H9 (cell line): Measurements from ENCODE around the gene DIP2C. TPM values are rescaled to one million over a fixed set of nuclear protein-coding genes. Genes with fewer than 3 reads are reported as not detected.

Experiments used
- DNase-seq: peaks from one replicate; pipeline ENCODE4 v3.0.0-alpha.2; 2017
- H2AFZ ChIP-seq: one replicate; pipeline ENCODE4 v1.6.1; 2013; ENCODE audit warnings: mild to moderate bottlenecking, low read length, control low read depth, moderate library complexity
- H2AK5ac ChIP-seq: 2 replicates; pipeline ENCODE4 v1.6.1; 2013; ENCODE audit warnings: low read length, control low read depth, mixed read lengths; ENCODE audit not compliant: insufficient read length
- H2BK120ac ChIP-seq: one replicate; pipeline ENCODE4 v1.6.1; 2013; ENCODE audit warnings: low read depth, mild to moderate bottlenecking, low read length, control low read depth, inconsistent platforms; ENCODE audit not compliant: poor library complexity, severe bottlenecking
- H2BK12ac ChIP-seq: 2 replicates; pipeline ENCODE4 v1.6.1; 2013; ENCODE audit warnings: low read length, control low read depth, mixed read lengths, low read depth; ENCODE audit not compliant: insufficient read length
- H2BK15ac ChIP-seq: 2 replicates; pipeline ENCODE4 v1.6.1; 2013; ENCODE audit warnings: low read depth, low read length, control low read depth
- H2BK20ac ChIP-seq: one replicate; pipeline ENCODE4 v1.6.1; 2013; ENCODE audit warnings: low read depth, mild to moderate bottlenecking, low read length, control low read depth, inconsistent platforms; ENCODE audit not compliant: poor library complexity, severe bottlenecking
- H2BK5ac ChIP-seq: 2 replicates; pipeline ENCODE4 v1.6.1; 2013; ENCODE audit warnings: low read length, control low read depth, mixed read lengths; ENCODE audit not compliant: insufficient read length
- H3K14ac ChIP-seq: 2 replicates; pipeline ENCODE4 v1.6.1; 2013; ENCODE audit warnings: low read length, control low read depth; ENCODE audit not compliant: insufficient read depth
- H3K18ac ChIP-seq: 2 replicates; pipeline ENCODE4 v1.6.1; 2013; ENCODE audit warnings: low read depth, mild to moderate bottlenecking, mixed read lengths, low read length, control low read depth; ENCODE audit not compliant: insufficient read length
- H3K23ac ChIP-seq: 2 replicates; pipeline ENCODE4 v1.6.1; 2013; ENCODE audit warnings: low read length, control low read depth, mixed read lengths, low read depth; ENCODE audit not compliant: insufficient read length
- H3K23me2 ChIP-seq: 2 replicates; pipeline ENCODE4 v1.6.1; 2013; ENCODE audit warnings: low read depth, mild to moderate bottlenecking, mixed read lengths, low read length, control low read depth; ENCODE audit not compliant: insufficient read length, poor library complexity, severe bottlenecking
- H3K27ac ChIP-seq: 2 replicates; pipeline ENCODE4 v1.5.1; 2013; ENCODE audit warnings: low read length, control low read depth, mixed read lengths, low read depth; ENCODE audit not compliant: insufficient read length
- H3K27me3 ChIP-seq: 2 replicates; pipeline ENCODE4 v1.6.1; 2013; ENCODE audit warnings: low read length, control low read depth, inconsistent platforms; ENCODE audit not compliant: insufficient read depth
- H3K4ac ChIP-seq: 2 replicates; pipeline ENCODE4 v1.6.1; 2013; ENCODE audit warnings: low read depth, mild to moderate bottlenecking, control low read depth, inconsistent platforms, low read length, moderate library complexity
- H3K4me1 ChIP-seq: 2 replicates; pipeline ENCODE4 v1.6.1; 2013; ENCODE audit warnings: low read length, control low read depth, inconsistent platforms; ENCODE audit not compliant: insufficient read depth
- H3K4me2 ChIP-seq: 2 replicates; pipeline ENCODE4 v1.6.1; 2013; ENCODE audit warnings: low read length, control low read depth, mixed read lengths; ENCODE audit not compliant: insufficient read length, insufficient read depth
- H3K56ac ChIP-seq: 2 replicates; pipeline ENCODE4 v1.6.1; 2013; ENCODE audit warnings: low read depth, mild to moderate bottlenecking, mixed read lengths, low read length, control low read depth; ENCODE audit not compliant: insufficient read length
- H3K79me1 ChIP-seq: 2 replicates; pipeline ENCODE4 v1.6.1; 2013; ENCODE audit warnings: low read depth, mild to moderate bottlenecking, moderate library complexity, low read length, control low read depth, inconsistent platforms; ENCODE audit not compliant: insufficient read depth, poor library complexity, severe bottlenecking
- H3K79me2 ChIP-seq: 2 replicates; pipeline ENCODE4 v1.6.1; 2013; ENCODE audit warnings: low read length, control low read depth, inconsistent platforms; ENCODE audit not compliant: insufficient read depth
- H3K9ac ChIP-seq: 2 replicates; pipeline ENCODE4 v1.6.1; 2013; ENCODE audit warnings: low read length, control low read depth, mixed read lengths; ENCODE audit not compliant: insufficient read length; ENCODE audit errors: extremely low read depth
- H3K9me3 ChIP-seq: one replicate; pipeline ENCODE4 v1.6.1; 2013; ENCODE audit warnings: low read depth, low read length, inconsistent platforms; ENCODE audit not compliant: control insufficient read depth
- H3T11ph ChIP-seq: one replicate; pipeline ENCODE4 v1.6.1; 2013; ENCODE audit warnings: mild to moderate bottlenecking, low read length, control low read depth, inconsistent platforms
- H4K20me1 ChIP-seq: one replicate; pipeline ENCODE4 v1.6.1; 2013; ENCODE audit not compliant: control insufficient read depth, insufficient read length, insufficient read depth
- H4K5ac ChIP-seq: 2 replicates; pipeline ENCODE4 v1.6.1; 2013; ENCODE audit warnings: low read depth, mild to moderate bottlenecking, mixed read lengths, low read length, control low read depth; ENCODE audit not compliant: insufficient read length
- H4K8ac ChIP-seq: replicated peaks from 2 replicates; pipeline ENCODE4 v1.6.1; 2013; ENCODE audit warnings: low read length, control low read depth, mixed read lengths, low read depth; ENCODE audit not compliant: insufficient read length
- H4K91ac ChIP-seq: 2 replicates; pipeline ENCODE4 v1.6.1; 2013; ENCODE audit warnings: low read depth, mild to moderate bottlenecking, moderate library complexity, mixed read lengths, low read length, control low read depth; ENCODE audit not compliant: insufficient read length
- H3K27ac Mint-ChIP-seq, 3 experiments: 2 replicates in 2 of 3; 3 replicates in 1 of 3; pipeline ENCODE4 v1.8.0; 2020 to 2021; ENCODE audit warnings: mixed read lengths in 3 of 3, mild to moderate bottlenecking in 1 of 3, moderate library complexity in 1 of 3
- H3K27me3 Mint-ChIP-seq: 2 replicates; pipeline ENCODE4 v1.8.0; 2021; ENCODE audit warnings: low read depth, mild to moderate bottlenecking, moderate library complexity, mixed read lengths
- H3K36me3 Mint-ChIP-seq, 3 experiments: 2 replicates in 2 of 3; 3 replicates in 1 of 3; pipeline ENCODE4 v1.8.0; 2020 to 2021; ENCODE audit warnings: low read depth in 3 of 3, mixed read lengths in 3 of 3; ENCODE audit not compliant: insufficient read depth in 1 of 3
- H3K4me1 Mint-ChIP-seq, 2 experiments: 2 replicates each; pipeline ENCODE4 v1.8.0; 2020; ENCODE audit warnings: mixed read lengths in 2 of 2
- H3K4me3 Mint-ChIP-seq, 2 experiments: 2 replicates in 1 of 2; 3 replicates in 1 of 2; pipeline ENCODE4 v1.8.0; 2020 to 2021; ENCODE audit warnings: mild to moderate bottlenecking in 2 of 2, mixed read lengths in 2 of 2, moderate library complexity in 1 of 2
- H3K9me3 Mint-ChIP-seq, 2 experiments: 2 replicates in 1 of 2; 3 replicates in 1 of 2; pipeline ENCODE4 v1.8.0; 2020; ENCODE audit warnings: mild to moderate bottlenecking in 2 of 2, mixed read lengths in 2 of 2, moderate library complexity in 1 of 2
- WGBS: extraction: QIAGEN DNeasy Blood & Tissue Kit; methylation state at CpG from one replicate; pipeline ENCODE4 v1.1.7; 2013; ENCODE audit warnings: missing lambda C conversion rate, low lambda C conversion rate, mixed read lengths; ENCODE audit not compliant: insufficient read length; ENCODE audit errors: extremely low coverage; 5-methylcytosine and 5-hydroxymethylcytosine counted together
- total RNA-seq: library from RNA; stranded (reverse); gene quantifications from 2 replicates; pipeline ENCODE4 v1.2.1, GENCODE V29; 2021
- TF ChIP-seq, protein P1 (sequence below): fragments of 200-600 bp; sonication (generic); conservative IDR thresholded peaks from 3 replicates; pipeline ENCODE4 v1.8.0; 2021; ENCODE audit warnings: antibody characterized with exemption, mild to moderate bottlenecking

DIP2C gene
- total RNA-seq, 1 experiment from 2014 or later: 7.9 TPM

DNA sequence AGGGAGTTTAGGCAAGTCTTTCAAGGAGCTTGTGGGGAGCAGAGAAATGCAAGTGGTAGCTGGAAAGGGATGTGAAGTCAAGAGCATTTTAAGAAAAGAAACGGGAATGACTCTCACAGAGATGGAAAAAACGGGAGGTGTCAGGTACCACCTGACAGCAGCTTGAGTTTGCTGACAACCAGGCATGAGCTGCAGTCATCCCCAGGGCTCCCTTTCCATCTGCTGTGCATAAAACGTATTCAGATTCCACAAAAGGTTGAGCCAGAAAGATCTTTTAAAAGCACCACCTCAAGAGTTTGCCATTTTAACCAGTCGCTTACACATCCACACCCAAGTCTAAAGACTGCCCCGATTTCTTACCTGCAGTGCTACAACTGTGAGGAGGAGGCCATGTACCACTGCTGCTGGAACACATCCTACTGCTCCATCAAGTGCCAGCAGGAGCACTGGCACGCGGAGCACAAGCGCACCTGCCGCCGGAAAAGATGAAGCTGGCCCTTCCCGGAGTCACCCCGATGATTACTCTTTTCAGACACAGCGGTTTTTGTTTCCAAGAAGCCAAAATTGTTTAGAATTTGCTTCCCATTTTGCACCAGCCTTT lies 437.4 kb downstream of the DIP2C start:
- H3K23ac ChIP-seq: no peak overlapping the region
- no peak overlapping the region for H3T11ph ChIP-seq
- Mint-ChIP-seq H3K4me3 (no peak overlapping the region), H3K27ac (peak overlapping the region in 2 of 3 experiments; percentile 21 to 42; a peak in 2 of 7 replicates), H3K9me3 (no peaks in the 10 kb centered on the region), H3K27me3 (no peaks in the 10 kb centered on the region; the same call in 1 of the 2 replicates), H3K36me3 (peaks cover 1 to 45% (median 30%) of the 10 kb centered on the region in 3 experiments; a peak in 6 of 7 replicates), H3K4me1 (no peaks in the 10 kb centered on the region)
- no peak for DNase-seq
- no peak overlapping the region for H2BK12ac ChIP-seq
- no peak overlapping the region for H4K91ac ChIP-seq
- H2AFZ ChIP-seq: no peak overlapping the region
- no peak overlapping the region for H3K18ac ChIP-seq
- WGBS: no CpG with 5 or more reads among the region's 13 CpGs
- no peak overlapping the region for H2BK5ac ChIP-seq
- no peak overlapping the region for H4K5ac ChIP-seq
- H3K4me2 ChIP-seq: no peak overlapping the region
- no peak overlapping the region for H3K27ac ChIP-seq
- H3K23me2 ChIP-seq: no peaks in the 10 kb centered on the region
- no peaks in the 10 kb centered on the region for H3K79me1 ChIP-seq
- no peak overlapping the region for H4K8ac ChIP-seq
- H3K56ac ChIP-seq: no peak overlapping the region
- no peak overlapping the region for H3K4ac ChIP-seq
- no peak overlapping the region for H2BK120ac ChIP-seq
- H3K9ac ChIP-seq: no peak overlapping the region
- no peaks in the 10 kb centered on the region for H3K27me3 ChIP-seq
- H3K79me2 ChIP-seq: no peaks in the 10 kb centered on the region
- no peaks in the 10 kb centered on the region for H3K4me1 ChIP-seq
- H2BK15ac ChIP-seq: no peak overlapping the region
- no peaks in the 10 kb centered on the region for H4K20me1 ChIP-seq
- no peak overlapping the region for H3K14ac ChIP-seq
- no peak overlapping the region for H2AK5ac ChIP-seq
- no peak overlapping the region for H2BK20ac ChIP-seq
- TF ChIP-seq, protein P1, sequence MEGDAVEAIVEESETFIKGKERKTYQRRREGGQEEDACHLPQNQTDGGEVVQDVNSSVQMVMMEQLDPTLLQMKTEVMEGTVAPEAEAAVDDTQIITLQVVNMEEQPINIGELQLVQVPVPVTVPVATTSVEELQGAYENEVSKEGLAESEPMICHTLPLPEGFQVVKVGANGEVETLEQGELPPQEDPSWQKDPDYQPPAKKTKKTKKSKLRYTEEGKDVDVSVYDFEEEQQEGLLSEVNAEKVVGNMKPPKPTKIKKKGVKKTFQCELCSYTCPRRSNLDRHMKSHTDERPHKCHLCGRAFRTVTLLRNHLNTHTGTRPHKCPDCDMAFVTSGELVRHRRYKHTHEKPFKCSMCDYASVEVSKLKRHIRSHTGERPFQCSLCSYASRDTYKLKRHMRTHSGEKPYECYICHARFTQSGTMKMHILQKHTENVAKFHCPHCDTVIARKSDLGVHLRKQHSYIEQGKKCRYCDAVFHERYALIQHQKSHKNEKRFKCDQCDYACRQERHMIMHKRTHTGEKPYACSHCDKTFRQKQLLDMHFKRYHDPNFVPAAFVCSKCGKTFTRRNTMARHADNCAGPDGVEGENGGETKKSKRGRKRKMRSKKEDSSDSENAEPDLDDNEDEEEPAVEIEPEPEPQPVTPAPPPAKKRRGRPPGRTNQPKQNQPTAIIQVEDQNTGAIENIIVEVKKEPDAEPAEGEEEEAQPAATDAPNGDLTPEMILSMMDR: no peak
- no peaks in the 10 kb centered on the region for H3K9me3 ChIP-seq
